Stimulated activated CD8-positive, alpha-beta memory T cell treated with anti-CD3 and anti-CD28 coated beads, Interleukin-7, amount 100 ng/mL, for 48 hours (primary cell): Measurements from ENCODE around the gene EXOC6B.

ENCODE experiments used
- DNase-seq, 2 donors: peaks; one replicate each; pipeline ENCODE4 v3.0.0-alpha.2; 2020; ENCODE audit warnings: low read depth in 1 of 2; ENCODE audit errors: extremely low read depth in 1 of 2

The EXOC6B gene

DNA sequence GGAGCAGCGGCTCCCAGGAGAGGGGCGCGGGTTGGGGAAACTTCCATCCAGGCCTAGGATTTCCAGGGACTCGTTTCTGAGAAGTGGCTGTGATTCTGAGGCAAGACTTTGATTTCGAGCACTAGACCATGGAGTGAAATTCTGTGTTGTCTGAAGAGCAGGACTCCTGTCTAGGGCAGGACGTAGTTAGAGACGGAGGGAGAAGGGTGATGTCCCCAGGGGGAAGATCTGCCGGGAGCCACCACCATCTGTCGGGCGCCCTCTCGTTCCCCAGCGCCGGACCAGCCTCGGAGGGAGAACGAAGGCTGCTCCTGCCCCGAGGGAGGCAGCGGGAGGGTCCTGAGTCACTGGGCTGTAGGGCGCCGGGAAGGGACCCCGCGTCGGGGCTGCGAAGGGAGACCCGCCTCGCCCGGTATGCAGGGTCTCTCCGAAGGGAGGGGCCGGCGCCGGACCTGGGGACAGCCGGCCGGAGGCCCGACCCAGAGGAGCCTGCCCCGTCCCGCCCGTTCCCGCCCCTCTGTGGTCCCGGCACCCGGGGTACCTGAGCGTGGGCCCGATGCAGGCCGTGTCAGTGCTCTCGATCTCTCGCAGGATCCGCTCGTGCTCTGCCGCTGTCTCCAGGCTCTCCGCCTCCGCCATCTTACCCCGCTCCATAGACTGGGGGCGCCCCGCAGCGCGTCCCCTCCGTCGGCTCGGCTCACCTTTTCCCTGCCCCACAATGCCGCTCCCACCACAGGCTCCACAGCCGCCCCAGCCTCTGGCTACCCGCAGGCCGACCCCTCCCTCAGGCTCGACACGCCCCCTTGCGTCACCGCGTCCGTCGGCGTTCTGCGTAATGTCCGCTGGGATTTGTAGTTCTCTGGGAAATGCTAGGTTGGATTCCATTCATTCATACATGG is at the start of gene EXOC6B:
EXOC6B (minus strand) TSS at position 777 of the 899 bp plus-strand sequence.
- peak; percentile 73 to 83 for DNase-seq

- no peak for DNase-seq
Measured at GRCh38 chr2:72871880-72872279, 46.0 kb upstream of the EXOC6B start.

DNA sequence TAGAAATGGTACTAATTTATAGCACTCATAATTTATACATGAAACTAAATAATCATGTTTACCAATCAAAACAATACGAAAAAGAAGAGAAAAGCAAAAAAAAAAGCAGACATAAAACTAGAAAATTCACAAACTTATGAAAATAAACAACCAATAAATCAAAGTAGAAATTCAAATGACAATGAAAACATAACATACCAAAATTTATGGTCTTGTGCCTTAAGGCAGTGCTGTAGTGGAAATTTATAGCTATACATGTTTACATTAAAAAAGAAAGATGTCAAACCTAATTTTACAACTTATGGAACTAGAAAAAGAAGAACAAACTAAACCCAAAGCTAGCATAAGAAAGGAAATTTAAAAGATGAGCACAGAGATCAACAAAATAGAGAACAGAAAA is 45.2 kb upstream of the EXOC6B start:
- no peak for DNase-seq

DNA sequence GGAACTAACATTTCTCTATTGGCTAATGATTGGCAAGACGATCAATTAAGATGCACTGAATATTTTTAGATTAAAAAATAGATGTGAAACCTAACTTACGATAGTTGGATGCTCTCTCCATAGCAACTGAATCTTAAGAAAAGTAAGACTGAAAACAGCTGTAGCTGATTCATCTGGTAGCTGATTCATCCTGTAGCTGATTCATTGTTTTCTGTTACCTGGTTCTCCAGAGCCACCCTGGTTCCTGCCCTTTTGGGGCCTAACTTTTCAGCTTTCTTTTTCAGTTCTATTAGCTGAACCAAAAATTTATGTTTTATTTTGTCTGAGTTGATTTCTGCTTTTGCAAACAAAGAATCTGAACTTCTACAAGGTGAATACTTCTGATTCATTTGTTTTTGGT is 38.7 kb upstream of the EXOC6B start:
- no peak for DNase-seq

DNA sequence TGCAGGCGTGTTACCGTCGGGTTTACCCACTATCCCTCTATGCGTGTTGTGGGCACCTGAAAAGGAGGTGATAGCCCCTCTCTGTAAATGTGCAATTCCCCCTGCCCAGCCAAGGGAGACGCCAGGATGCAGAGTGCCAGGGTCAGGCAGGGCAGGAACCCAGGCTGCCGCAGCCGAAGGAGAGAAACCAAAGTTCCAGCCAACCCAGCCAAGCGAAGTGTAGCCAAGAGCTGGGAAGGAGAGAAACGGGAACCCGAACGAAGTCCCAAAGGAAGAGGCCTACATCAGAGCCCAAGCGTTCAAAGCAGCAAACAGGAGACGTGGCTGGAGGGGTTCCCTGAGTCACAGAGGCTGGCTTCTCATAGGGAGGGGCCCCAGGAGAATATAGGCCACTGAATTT is 37.2 kb upstream of the EXOC6B start:
- no peak for DNase-seq

DNA sequence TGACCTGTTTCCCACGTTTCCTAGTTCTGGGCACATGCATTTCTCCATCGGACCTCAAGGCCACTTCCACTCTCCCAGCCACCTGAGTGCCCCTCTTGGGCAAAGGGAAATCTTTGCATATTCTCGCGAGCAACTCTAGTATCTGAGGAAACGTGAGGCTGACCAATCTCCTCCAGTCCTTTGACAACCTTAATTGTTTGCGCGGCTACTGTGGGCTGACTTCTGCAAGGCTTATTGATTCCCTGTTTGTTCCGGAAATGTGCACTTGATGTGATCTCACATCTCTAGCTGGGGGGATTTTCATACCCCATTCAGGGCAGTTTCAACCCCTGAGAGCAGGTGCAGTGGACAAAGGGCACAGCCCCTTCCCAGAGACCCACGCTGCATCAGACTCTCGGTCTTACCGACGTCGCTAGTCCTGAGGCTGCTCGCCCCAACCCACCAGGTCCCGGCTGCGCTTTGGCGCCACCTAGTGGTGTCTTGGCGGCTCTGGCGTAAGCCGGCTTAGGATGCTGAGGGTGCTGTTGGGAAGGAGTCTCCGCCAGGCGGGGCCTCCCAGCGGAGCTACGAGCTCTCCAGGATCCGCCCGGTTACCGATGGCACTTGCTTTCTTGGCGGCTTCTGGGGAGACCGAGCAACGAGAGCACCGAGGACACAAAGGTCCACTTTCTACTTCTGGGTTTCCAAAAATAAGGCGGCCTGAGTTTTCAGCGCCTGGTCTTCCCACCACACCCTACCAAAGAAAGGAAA is 36.6 kb upstream of the EXOC6B start:
- DNase-seq = peak; percentile 70 to 72

GRCh38 chr2:72859831-72860262 is 34.0 kb upstream of the EXOC6B start:
- peak; percentile 8 to 35 for DNase-seq

DNA sequence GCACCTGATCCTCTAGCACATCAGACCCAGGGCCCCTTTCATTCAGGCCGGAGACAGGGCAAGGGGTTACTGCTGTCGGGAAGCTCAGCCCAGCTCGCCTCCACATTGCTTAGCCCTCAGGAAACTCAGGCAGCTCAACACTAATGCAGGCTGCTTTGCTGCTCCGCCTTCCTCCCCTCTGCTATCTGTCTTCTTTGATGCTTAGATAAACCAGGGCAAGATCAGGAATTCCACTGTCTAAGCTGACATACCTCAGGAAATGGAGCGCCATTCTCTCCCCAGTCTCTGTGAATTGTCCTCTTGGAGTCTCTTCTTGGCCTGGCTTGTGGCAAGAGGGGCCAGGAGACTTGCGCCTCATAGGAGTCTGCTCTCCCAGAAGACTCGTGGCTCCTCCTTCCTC is 25.5 kb upstream of the EXOC6B start:
- DNase-seq = no peak

- DNase-seq = no peak
Measured at GRCh38 chr2:72849138-72849462, 23.3 kb upstream of the EXOC6B start.

DNA sequence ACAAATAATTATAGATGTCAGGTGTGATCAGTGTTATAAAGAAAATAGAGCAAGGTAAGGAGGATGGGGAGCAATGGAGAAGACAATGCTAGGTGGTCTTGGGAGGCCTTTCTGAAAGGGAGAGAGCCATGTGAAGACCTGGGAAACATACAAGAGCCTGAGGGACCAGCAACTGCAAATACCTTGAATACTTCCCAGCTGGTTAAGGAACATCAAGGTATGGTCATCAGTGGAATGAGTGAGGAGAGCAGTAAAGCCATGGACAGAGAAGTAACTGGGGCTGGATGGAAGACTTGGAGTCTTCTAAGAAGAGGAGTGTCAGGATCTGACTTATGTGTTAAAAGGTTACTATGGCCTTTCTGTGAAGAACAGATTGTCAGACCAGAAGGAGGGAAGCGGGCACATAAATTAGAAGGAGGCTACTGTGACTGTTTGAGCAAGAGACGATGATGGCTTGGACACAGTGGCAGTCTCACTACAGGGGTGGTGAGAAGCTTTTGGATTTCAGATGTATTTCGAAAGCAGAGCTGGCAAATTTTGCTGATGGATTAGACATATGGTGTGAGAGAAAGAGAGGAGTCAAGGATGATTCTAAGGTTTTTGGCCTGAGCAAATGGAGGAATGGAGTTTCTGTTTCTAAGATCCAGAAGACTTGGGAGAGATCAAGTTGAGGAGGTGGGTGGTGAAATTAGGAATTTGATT is 22.8 kb upstream of the EXOC6B start:
- DNase-seq = no peak

DNA sequence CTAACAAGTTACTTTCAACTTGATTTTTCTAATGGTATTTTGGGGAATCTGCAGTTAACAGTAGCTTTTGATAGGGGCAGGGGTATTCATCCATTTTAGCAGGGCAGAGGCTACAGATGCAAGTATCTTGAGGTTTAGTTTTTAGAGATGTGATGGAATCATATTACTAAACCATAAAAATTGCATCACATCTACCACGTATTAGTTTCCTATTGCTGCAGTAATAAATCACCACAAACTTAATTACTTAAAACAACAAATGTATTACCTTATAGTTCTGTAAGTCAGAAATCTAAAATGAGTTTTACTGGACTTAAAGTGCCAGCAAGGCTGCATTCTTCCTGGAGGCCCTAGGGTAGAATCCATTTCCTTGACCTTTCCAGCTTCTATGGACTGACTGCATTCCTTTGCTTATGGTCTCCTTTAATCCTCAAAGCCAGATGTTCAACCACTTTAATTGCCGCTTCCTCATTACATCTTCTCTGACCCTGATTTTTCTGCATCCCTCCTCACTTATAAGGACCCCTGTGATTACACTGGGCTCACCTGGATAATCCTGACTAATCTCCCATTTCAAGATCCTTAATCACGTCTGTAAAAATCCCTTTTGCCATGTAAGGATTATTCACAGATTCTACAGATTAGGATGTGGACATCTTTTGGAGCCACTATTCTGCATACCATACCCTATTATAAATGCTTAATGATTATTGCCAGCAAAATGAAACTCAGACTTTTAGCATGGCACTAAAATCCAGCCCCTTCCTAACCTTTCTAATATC is 21.9 kb upstream of the EXOC6B start:
- no peak for DNase-seq

DNA sequence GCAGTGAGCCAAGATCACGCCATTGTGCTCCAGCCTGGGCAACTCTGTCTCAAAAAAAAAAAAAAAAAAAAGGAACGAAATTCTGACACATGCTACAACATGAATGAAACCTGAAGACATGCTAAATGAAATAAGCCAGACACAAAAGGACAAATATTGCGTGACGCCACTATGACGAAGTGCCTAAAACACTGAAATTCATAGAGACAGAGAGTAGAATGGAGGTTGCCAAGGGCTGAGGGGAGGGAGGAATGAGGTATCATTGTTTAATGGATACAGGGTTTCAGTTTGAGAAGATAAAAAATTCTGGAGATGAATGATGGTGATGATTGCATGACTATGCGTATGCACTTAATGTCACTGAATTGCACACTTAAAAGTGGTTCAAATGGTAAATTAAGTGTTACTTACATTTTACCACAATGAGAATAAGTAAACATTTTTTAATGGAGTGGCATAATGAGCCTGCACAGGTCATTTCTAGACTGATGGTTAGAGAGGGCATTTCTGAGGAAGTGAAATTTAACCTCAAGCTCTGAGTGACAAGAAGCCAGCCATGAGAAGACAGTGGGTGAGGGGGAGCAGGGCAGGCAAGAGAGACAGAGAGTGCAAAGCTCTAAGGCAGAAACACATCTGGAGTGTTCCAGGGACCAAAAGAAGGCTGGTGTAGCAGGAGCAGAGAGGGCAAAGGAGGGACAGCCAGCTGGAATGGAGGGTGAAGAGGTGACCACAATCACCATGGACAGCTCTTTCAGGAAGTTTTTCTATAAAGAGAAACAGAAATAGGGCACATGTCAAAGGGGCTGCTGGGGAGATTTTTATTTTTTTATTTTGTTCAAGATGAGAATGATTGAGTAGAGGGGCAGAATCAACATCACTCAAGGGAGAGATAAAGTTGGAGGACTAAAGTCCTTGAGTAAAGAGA is 20.6 kb upstream of the EXOC6B start:
- no peak for DNase-seq

GRCh38 chr2:72843301-72843700 is 17.5 kb upstream of the EXOC6B start:
- no peak for DNase-seq

- DNase-seq = no peak
Measured at GRCh38 chr2:72841462-72842125, 15.8 kb upstream of the EXOC6B start.

- DNase-seq = no peak
Measured at GRCh38 chr2:72840066-72840465, 14.2 kb upstream of the EXOC6B start.

GRCh38 chr2:72837171-72837570 is 11.3 kb upstream of the EXOC6B start:
- DNase-seq = no peak

GRCh38 chr2:72835403-72835802 is 9.6 kb upstream of the EXOC6B start:
- no peak for DNase-seq

- DNase-seq = no peak
Measured at GRCh38 chr2:72834596-72834995, 8.8 kb upstream of the EXOC6B start.

GRCh38 chr2:72833084-72833714 is 7.4 kb upstream of the EXOC6B start:
- no peak for DNase-seq
